GM12892 (cell line): ENCODE measurements around the gene PADI1.

ENCODE experiments used
- DNase-seq: peaks from one replicate; pipeline ENCODE4 v3.0.0; 2011; ENCODE audit not compliant: insufficient read length
- FAIRE-seq: peaks from 2 replicates; lab custom pipeline; 2011; peaks lifted over from hg19 to GRCh38; lab: Jason Lieb, UNC
- POLR2A ChIP-seq: IDR thresholded peaks from 2 replicates; pipeline ENCODE4 v1.6.1; 2011; ENCODE audit warnings: low read depth, low read length, control low read depth
- POLR2AphosphoS5 ChIP-seq: IDR thresholded peaks from 2 replicates; pipeline ENCODE4 v1.6.1; 2011; ENCODE audit warnings: low read depth, low read length, control low read depth
- TAF1 ChIP-seq: IDR thresholded peaks from 2 replicates; pipeline ENCODE4 v1.6.1; 2011; ENCODE audit warnings: low read depth, mild to moderate bottlenecking, control low read depth, low read length, borderline replicate concordance

PADI1 gene

DNA sequence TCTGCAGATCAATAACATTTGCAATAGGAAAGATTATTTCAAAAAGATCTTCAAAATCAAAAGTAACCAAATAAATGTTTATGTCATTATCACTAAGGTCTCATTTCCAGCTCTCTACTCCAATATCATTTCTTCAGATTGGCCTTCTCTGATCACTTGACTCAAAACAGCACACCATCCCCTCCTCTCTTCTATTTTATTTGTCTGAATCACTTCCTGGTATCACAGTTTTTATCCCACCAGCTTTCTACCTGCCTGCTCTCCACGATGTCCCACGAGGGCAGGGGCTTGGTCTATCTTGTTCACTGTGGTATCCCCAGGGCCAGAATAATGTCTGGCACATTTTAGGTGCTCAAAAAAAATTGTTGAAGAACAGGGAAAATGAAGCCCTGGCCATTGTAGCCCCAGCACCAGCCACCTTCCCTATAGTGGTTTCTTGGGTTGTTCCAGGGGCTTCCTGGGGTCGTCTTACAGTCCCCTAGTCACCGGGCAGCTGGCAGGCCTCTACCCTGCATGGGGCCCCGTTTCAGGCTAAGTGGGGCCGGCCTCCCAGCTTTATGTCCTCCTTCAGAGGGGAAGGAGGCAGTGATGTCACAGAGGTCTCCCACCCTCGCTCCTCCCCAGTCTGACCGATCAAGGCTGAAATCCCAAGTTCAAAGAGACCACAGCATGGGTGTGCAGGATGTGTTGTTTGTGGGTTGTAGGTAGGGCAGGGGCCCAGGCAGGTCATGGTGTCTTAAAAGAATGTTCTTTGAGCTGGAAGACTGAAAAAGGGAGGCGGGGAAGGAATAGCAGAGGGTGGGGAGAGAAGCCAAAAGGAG is 3.5 kb upstream of the PADI1 start:
- FAIRE-seq (no peak), DNase-seq (no peak)
- no peak for TF ChIP-seq POLR2A
- no peak for TF ChIP-seq TAF1
- no peak for TF ChIP-seq POLR2AphosphoS5

DNA sequence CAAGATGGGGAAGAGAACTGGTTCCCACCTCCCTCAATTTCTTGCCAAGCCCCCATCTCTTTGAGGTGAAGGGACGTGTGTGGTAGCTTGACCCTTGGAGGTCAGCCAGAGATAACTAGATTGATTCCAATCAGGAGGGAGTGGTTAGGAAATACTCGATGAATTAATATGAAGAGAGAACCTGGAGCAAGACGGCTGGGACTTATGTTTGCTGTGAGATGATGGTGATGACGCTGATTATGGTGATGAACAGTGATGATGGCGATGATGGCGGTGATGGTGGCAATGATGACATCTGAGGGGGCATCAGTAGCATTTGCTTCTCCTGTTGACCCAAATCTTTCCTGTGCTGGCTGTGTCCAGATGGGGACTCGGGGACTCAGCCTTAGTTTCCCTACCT is 724 bp downstream of the PADI1 start:
- peak; percentile 27 for FAIRE-seq
- TF ChIP-seq POLR2A (no peak), POLR2AphosphoS5 (no peak)
- no peak for DNase-seq

DNA sequence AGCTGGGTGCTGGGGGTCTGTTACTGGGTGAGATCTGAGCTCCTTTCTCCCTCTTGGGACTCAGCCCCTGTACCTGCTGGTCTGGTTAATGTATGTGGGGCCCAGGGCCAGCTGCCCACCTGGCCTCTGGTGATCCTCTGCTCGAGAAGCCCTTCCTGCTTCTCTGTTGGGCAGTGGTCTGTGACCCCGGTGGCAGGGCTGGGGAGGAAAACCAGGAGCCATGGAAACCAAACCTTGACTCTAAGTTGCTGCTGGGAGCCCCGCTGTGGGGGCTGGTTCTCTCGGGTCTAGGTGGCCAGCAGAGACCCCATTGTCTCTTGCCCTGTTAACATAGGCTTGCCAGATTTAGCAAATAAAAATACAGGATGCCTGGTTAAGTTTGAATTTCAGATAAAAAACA is 1.3 kb downstream of the PADI1 start:
- FAIRE-seq (no peak), DNase-seq (no peak)
- TF ChIP-seq POLR2A (no peak), TAF1 (no peak), POLR2AphosphoS5 (no peak)

DNA sequence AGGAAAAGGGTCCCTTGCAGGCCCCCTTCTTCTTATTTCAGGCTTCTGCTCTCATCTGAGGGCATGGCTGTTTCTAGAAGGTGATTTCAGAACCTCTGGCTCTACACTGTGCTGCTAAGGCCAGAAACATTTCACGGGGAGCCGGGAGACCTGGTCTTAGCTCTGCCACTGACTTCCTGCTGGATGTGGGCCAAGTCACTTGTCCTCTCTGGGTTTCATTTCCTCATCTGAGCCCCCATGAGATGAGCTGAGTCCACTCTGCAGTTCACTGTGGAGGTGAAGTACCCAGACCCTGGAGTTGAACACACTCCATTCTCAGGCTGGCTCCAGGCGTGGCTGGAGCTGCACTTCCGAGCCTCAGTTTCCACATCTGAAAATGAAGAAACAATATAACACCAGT is 2.1 kb downstream of the PADI1 start:
- FAIRE-seq (peak; percentile 92), DNase-seq (peak; percentile 63)
- TF ChIP-seq POLR2AphosphoS5 (no peak), TAF1 (no peak), POLR2A (no peak)

DNA sequence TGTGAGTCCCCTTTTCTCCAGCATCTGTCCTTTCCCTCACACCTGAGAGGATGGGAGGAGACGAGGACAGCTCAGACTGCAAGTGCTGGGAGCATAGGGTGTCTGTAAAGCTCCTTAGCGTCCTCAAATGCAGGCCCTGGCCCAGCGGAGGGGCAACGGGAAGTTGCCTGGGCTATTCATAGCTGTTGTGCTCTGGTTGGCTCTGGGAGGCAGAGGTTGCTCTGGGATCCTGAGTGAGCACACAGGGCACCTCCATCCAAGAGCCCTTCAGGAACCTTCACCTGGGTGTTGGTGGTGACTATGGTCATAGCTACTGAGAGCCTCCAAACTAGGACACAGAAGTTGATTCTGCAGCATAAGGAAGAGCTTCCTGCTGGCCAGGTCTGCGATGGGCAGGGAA is 2.6 kb downstream of the PADI1 start:
- DNase-seq (no peak), FAIRE-seq (no peak)

DNA sequence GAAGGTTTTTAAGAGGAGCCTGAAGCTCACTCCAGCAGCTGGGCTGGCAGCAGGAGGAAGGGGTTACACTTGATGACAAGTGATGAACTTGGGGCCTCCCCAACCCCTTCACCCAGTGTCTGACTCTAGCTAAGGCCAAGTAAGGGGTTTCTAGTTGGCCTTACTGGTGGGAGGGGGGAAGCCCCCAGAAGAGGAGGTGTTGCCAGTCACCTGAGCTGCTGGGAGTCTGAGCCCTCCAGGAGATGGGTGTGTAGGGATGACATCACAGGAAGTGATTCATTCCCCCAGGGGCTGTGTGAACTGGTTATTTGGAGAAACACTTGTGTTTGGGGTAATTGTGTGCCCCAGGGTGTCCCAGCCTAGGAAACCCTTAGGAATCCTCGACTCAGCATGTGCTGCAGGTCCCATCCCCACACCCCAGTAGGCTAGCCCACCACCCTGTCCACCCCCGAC is 3.1 kb downstream of the PADI1 start:
- no peak for TF ChIP-seq POLR2AphosphoS5
- DNase-seq, result peak; percentile 61
- peak; percentile 94 for FAIRE-seq

More for the DNA sequence above, 2.6 kb downstream of the PADI1 start:
- no peak for TF ChIP-seq POLR2A
- no peak for TF ChIP-seq TAF1
- no peak for TF ChIP-seq POLR2AphosphoS5

DNA sequence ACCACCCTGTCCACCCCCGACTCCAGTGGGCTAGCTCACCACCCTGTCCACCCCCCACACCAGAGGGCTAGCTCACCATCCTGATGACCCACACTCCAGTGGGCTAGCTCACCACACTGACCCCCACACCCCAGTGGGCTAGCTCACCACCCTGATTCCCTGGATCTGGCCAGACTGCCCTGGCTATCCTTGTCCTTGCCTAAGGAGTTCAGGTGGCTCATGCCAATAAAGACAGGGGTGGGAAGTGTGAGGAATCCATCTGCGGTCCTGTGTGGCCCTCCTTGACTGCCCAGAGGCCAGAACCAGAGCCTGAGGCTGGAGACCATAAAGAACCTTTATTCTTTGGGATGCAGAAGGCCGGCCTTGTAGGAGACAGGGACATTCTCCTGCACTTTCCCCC is 3.6 kb downstream of the PADI1 start:
- DNase-seq, result no peak
- TF ChIP-seq TAF1 (no peak), POLR2AphosphoS5 (no peak), POLR2A (no peak)
- no peak for FAIRE-seq

DNA sequence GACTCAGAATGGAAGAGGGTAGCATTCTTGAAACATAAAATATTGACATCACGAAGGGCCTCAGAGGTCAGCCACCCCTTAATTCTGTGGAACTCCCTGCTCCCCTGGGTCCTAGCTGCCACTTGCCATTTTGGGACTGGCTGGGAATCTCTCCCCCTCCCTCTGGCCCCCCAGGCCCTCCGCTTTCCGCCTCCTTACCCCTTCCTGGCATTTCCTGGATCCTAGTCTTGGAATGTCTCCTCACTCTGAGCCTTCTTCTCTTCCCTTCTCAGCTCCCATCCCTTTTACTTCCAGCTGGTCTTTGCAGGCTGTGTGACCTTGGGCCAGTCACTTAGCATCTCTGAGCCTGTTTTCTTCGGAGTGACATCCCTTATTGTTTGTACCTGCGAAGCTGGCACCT is 4.5 kb downstream of the PADI1 start:
- no peak for FAIRE-seq

DNA sequence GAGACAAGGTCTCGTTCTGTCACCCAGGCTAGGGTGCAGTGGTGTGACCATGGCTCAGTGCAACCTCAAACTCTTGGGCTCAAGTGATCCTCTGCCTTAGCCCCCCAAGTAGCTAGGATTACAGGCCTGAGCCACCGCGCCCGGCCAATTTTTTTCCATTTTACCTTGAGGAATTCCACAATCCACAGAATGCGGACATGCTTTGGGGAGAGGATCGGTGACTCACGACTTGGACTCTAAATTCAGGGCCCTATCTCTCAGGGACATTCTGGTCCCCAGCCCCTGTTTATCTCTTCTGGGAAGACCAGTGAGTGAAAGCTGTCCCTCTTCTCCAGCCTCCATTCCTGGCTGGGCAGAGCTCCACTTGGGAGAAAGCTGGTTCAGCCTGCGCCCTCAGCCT is 5.2 kb downstream of the PADI1 start:
- TF ChIP-seq POLR2AphosphoS5 (no peak), TAF1 (no peak), POLR2A (no peak)
- DNase-seq, result no peak
- no peak for FAIRE-seq

More for the DNA sequence above, 4.5 kb downstream of the PADI1 start:
- TF ChIP-seq POLR2A (no peak), TAF1 (no peak), POLR2AphosphoS5 (no peak)
- no peak for DNase-seq

DNA sequence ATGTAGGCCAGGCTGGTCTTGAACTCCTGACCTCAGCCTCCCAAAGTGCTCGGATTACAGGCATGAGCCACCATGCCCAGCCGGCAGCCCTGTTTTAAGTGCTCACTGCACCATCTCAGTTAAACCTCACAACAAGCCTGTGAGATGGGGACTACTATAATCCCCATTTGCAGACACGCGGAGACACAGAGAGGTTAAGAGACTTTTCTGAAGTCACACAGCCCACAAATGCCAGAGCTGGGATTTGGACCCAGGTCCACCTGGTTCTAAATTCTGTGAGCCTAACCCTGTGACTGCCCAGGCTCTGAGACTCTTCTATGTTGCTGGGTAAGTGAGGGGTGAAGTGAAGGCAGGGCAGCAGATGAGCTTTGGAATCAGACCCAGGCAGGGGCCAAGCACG is 6.4 kb downstream of the PADI1 start:
- DNase-seq (no peak), FAIRE-seq (no peak)
- TF ChIP-seq TAF1, result no peak
- TF ChIP-seq POLR2A, result no peak
- no peak for TF ChIP-seq POLR2AphosphoS5

DNA sequence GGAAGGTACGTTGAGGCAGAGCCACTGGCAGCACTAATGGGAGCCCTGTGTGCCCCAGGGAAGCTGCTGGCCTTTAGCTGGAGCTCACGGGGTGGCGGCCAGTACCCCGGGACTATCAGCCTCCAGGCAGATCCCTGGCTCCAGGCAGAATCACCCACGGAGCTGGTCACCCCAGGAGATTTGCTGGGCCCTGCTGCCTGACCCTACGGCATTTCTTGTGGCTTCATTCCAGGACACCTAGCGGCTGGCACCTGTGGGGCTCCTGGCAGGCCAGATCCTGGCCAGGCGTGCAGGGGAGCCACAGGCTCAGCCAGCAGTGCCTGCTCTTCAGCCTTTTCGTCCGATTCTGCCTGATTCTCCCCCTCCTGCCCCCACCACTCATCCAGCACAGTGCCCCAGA is 7.1 kb downstream of the PADI1 start:
- TF ChIP-seq TAF1, result no peak
- TF ChIP-seq POLR2A, result no peak
- TF ChIP-seq POLR2AphosphoS5, result no peak
- DNase-seq (no peak), FAIRE-seq (no peak)

DNA sequence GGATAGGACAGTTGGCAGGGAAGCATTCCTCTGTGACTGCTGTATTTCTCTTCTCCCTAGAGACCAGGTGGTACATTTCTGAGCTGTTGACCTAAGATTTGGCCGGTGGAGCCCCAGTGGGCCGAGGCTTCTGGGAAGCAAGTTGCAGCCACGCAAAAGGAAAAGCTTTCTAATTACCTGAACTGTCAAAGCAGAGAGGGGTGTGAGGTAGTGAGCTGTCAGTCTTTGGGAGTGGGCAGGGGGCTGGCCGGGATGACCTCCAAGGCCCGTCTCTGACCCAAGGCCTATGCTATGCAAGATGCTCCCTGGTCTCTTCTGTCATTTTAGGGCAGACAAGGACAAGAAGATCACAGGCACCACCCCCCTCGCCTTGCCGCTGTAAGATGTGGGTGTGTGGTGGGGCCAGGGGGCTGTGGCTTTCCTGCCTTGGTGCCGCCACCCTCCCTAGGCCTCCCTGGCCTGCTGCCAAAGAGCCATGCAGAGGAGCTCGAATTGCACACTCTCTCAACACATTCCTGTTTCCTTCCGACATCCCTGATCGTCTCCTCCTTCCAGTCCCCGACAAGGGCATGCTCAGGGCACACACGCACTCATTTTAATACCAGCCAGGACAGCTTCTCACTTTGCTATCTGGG is 7.7 kb downstream of the PADI1 start:
- FAIRE-seq (peak; percentile 21), DNase-seq (no peak)
- TF ChIP-seq POLR2A, result no peak
- TF ChIP-seq POLR2AphosphoS5, result no peak
- no peak for TF ChIP-seq TAF1
